HepG2 (cell line): ENCODE measurements around the gene PRKCZ. TPM values are rescaled to one million over a fixed set of nuclear protein-coding genes. Genes with fewer than 3 reads are reported as not detected.
A peak's percentile ranks its signal among the peaks of the same experiment; 100 is the strongest.

Source experiments
- ETV6 ChIP-seq: sonication (generic); formaldehyde crosslinking; conservative IDR thresholded peaks from 2 replicates; pipeline ENCODE4 v1.4.0; 2020; ENCODE audit warnings: missing genetic modification reagents
- HCFC1 ChIP-seq: fragments of 150-350 bp; IDR thresholded peaks from 2 replicates; pipeline ENCODE4 v1.6.1; 2014; ENCODE audit warnings: low read depth, low read length
- HIVEP1 ChIP-seq: sonication (generic); formaldehyde crosslinking; IDR thresholded peaks from 2 replicates; pipeline ENCODE4 v1.4.0; 2020; ENCODE audit warnings: mild to moderate bottlenecking, missing genetic modification reagents
- HNF4G ChIP-seq, 2 experiments: sonication (generic) in 1 of 2; formaldehyde crosslinking in 1 of 2; IDR thresholded peaks; 2 replicates each; pipeline versions ENCODE4 v1.4.0 to v1.6.1; 2011 to 2020; ENCODE audit warnings: borderline replicate concordance in 2 of 2, low read depth in 2 of 2, mild to moderate bottlenecking in 2 of 2, low read length in 1 of 2, missing genetic modification reagents in 1 of 2, moderate library complexity in 1 of 2
- JUND ChIP-seq: sonication (generic); formaldehyde crosslinking; IDR thresholded peaks from 2 replicates; pipeline ENCODE4 v1.8.0; 2022; ENCODE audit warnings: mild to moderate bottlenecking, missing genetic modification reagents
- KDM4B ChIP-seq: sonication (generic); formaldehyde crosslinking; IDR thresholded peaks from 2 replicates; pipeline ENCODE4 v1.4.0; 2020; ENCODE audit warnings: missing genetic modification reagents
- NFKB2 ChIP-seq: sonication (generic); formaldehyde crosslinking; IDR thresholded peaks from 2 replicates; pipeline ENCODE4 v1.4.0; 2020; ENCODE audit warnings: missing genetic modification reagents, borderline replicate concordance
- NRL ChIP-seq: sonication (generic); formaldehyde crosslinking; IDR thresholded peaks from 2 replicates; pipeline ENCODE4 v1.5.0; 2020; ENCODE audit warnings: missing genetic modification reagents, mild to moderate bottlenecking, moderate library complexity, borderline replicate concordance
- PHF20 ChIP-seq: sonication (generic); formaldehyde crosslinking; IDR thresholded peaks from 2 replicates; pipeline ENCODE4 v1.5.0; 2020; ENCODE audit warnings: mild to moderate bottlenecking, missing genetic modification reagents
- SMAD3 ChIP-seq: sonication (generic); formaldehyde crosslinking; IDR thresholded peaks from 2 replicates; pipeline ENCODE4 v1.4.0; 2020; ENCODE audit warnings: missing genetic modification reagents
- SP2 ChIP-seq: sonication (generic); formaldehyde crosslinking; IDR thresholded peaks from 2 replicates; pipeline ENCODE4 v1.5.1; 2020; ENCODE audit warnings: mild to moderate bottlenecking, missing genetic modification reagents
- STAG1 ChIP-seq: sonication (generic); formaldehyde crosslinking; IDR thresholded peaks from 2 replicates; pipeline ENCODE4 v1.4.0; 2020; ENCODE audit warnings: missing genetic modification reagents
- SYNCRIP ChIP-seq: fragments of 200-400 bp; formaldehyde crosslinking; IDR thresholded peaks from 2 replicates; pipeline ENCODE4 v1.6.1; 2018; ENCODE audit warnings: mild to moderate bottlenecking, low read depth, low read length; ENCODE audit not compliant: insufficient read depth
- ZNF383 ChIP-seq: sonication (generic); formaldehyde crosslinking; IDR thresholded peaks from 2 replicates; pipeline ENCODE4 v1.4.0; 2020; ENCODE audit warnings: missing genetic modification reagents, mild to moderate bottlenecking, borderline replicate concordance
- ZNF556 ChIP-seq: sonication (generic); formaldehyde crosslinking; IDR thresholded peaks from 2 replicates; pipeline ENCODE4 v1.4.0; 2020; ENCODE audit warnings: mild to moderate bottlenecking, missing genetic modification reagents, borderline replicate concordance
- ZNF644 ChIP-seq: IDR thresholded peaks from 2 replicates; pipeline ENCODE4 v1.6.1; 2016; ENCODE audit warnings: low read depth
- ZNF713 ChIP-seq: sonication (generic); formaldehyde crosslinking; IDR thresholded peaks from 2 replicates; pipeline ENCODE4 v1.4.0; 2020; ENCODE audit warnings: mild to moderate bottlenecking, missing genetic modification reagents
- ZNF749 ChIP-seq: sonication (generic); formaldehyde crosslinking; IDR thresholded peaks from 2 replicates; pipeline ENCODE4 v1.8.0; 2022; ENCODE audit warnings: mild to moderate bottlenecking, missing genetic modification reagents, moderate library complexity, borderline replicate concordance
- polyA plus RNA-seq, 8 experiments: library from polyadenylated mRNA; depleted of rRNA in 3 of 8; stranded (reverse) in 7 of 8; unstranded in 1 of 8; fragments of >200 nt; fragmentation: Illumina TruSeq in 4 of 8; extraction: Trizol in 4 of 8; gene quantifications; 2 replicates each; pipeline versions ENCODE4 v1.2.1 to v1.2.3, GENCODE V29; 2011 to 2016; ENCODE audit warnings: low read depth in 4 of 8, missing spikeins in 1 of 8, mixed read lengths in 1 of 8; ENCODE audit not compliant: insufficient read depth in 1 of 8
- total RNA-seq, 5 experiments: library from RNA; depleted of rRNA; stranded (reverse); fragments of >200 nt; fragmentation: Illumina TruSeq; extraction: Trizol; gene quantifications; 2 replicates each; pipeline ENCODE4 v1.2.3, GENCODE V29; 2016; ENCODE audit warnings: low read depth in 1 of 5
- TF ChIP-seq, protein P1 (sequence below): IDR thresholded peaks from 2 replicates; pipeline ENCODE4 v1.6.1; 2016; ENCODE audit warnings: missing compliant biosample characterization, missing genetic modification reagents, borderline replicate concordance
- TF ChIP-seq, protein P2 (sequence below): sonication (generic); formaldehyde crosslinking; IDR thresholded peaks from 2 replicates; pipeline ENCODE4 v1.4.0; 2020; ENCODE audit warnings: missing genetic modification reagents
- TF ChIP-seq, protein P3 (sequence below): sonication (generic); formaldehyde crosslinking; IDR thresholded peaks from 2 replicates; pipeline ENCODE4 v1.8.0; 2022; ENCODE audit warnings: mild to moderate bottlenecking, missing genetic modification reagents
- TF ChIP-seq, protein P4 (sequence below): sonication (generic); formaldehyde crosslinking; IDR thresholded peaks from 2 replicates; pipeline ENCODE4 v1.8.1; 2023; ENCODE audit warnings: mild to moderate bottlenecking, missing genetic modification reagents

PRKCZ gene
- total and polyA plus RNA-seq, 2 of the 13 experiments (the other 11 are each of a cell fraction or from before 2014, with no cell fraction given): 34.7 to 85.2 TPM

DNA sequence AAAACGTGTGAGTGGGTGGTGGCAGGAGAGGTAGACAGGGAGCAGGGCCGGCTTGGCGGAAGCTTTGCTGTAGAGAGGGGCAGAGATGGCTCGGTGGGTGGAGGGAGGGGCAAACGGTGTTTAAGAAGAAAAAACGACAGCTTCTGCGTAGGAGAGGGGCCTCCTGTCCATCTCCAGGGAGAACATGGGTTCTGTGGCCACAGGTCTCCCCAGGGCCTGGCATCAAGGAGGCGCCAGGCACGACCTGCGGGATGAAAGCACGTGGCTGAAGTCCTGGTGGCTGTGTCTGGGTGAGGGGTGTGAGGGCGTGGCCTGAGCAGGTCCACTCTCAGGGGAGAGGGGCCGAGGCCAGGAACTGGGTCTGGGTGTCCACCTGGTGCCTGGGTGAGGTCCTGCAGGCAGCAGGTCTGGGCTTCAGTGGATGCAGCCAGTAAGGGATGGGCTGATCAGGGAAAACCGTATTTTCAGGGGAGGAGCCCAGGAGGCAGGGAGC is 940 bp upstream of the PRKCZ start (continued):
- TF ChIP-seq ZNF556 (no peak), HNF4G (IDR thresholded peaks at IDR 0.05; ENCODE audit: borderline replicate concordance, low read depth, low read length) (no peak), HNF4G (CRISPR knock-in tag; IDR thresholded peaks at IDR 0.05; ENCODE audit: borderline replicate concordance, low read depth) (no peak; the same call in 1 of the 2 replicates), SMAD3 (peak; percentile 45; the same call in 1 of the 2 replicates), PHF20 (no peak), JUND (CRISPR knock-in tag) (no peak), KDM4B (CRISPR knock-in tag) (no peak), ZNF713 (no peak), ZNF383 (CRISPR knock-in tag) (no peak), SP2 (CRISPR knock-in tag) (no peak), NRL (CRISPR knock-in tag) (no peak), SYNCRIP (no peak), HCFC1 (no peak), STAG1 (CRISPR knock-in tag) (peak; percentile 65), NFKB2 (CRISPR knock-in tag) (peak; percentile 68; the same call in 1 of the 2 replicates), ZNF644 (CRISPR knock-in tag) (no peak), HIVEP1 (CRISPR knock-in tag) (no peak), ETV6 (CRISPR knock-in tag) (no peak), ZNF749 (CRISPR knock-in tag) (no peak)
- TF ChIP-seq, protein P1, sequence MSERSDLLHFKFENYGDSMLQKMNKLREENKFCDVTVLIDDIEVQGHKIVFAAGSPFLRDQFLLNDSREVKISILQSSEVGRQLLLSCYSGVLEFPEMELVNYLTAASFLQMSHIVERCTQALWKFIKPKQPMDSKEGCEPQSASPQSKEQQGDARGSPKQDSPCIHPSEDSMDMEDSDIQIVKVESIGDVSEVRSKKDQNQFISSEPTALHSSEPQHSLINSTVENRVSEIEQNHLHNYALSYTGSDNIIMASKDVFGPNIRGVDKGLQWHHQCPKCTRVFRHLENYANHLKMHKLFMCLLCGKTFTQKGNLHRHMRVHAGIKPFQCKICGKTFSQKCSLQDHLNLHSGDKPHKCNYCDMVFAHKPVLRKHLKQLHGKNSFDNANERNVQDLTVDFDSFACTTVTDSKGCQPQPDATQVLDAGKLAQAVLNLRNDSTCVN: 0 out of 2 replicates have a peak, but pooled peaks have one; percentile 28
- TF ChIP-seq, protein P2, sequence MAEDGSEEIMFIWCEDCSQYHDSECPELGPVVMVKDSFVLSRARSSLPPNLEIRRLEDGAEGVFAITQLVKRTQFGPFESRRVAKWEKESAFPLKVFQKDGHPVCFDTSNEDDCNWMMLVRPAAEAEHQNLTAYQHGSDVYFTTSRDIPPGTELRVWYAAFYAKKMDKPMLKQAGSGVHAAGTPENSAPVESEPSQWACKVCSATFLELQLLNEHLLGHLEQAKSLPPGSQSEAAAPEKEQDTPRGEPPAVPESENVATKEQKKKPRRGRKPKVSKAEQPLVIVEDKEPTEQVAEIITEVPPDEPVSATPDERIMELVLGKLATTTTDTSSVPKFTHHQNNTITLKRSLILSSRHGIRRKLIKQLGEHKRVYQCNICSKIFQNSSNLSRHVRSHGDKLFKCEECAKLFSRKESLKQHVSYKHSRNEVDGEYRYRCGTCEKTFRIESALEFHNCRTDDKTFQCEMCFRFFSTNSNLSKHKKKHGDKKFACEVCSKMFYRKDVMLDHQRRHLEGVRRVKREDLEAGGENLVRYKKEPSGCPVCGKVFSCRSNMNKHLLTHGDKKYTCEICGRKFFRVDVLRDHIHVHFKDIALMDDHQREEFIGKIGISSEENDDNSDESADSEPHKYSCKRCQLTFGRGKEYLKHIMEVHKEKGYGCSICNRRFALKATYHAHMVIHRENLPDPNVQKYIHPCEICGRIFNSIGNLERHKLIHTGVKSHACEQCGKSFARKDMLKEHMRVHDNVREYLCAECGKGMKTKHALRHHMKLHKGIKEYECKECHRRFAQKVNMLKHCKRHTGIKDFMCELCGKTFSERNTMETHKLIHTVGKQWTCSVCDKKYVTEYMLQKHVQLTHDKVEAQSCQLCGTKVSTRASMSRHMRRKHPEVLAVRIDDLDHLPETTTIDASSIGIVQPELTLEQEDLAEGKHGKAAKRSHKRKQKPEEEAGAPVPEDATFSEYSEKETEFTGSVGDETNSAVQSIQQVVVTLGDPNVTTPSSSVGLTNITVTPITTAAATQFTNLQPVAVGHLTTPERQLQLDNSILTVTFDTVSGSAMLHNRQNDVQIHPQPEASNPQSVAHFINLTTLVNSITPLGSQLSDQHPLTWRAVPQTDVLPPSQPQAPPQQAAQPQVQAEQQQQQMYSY (CRISPR knock-in tag): no peak
- TF ChIP-seq, protein P3, sequence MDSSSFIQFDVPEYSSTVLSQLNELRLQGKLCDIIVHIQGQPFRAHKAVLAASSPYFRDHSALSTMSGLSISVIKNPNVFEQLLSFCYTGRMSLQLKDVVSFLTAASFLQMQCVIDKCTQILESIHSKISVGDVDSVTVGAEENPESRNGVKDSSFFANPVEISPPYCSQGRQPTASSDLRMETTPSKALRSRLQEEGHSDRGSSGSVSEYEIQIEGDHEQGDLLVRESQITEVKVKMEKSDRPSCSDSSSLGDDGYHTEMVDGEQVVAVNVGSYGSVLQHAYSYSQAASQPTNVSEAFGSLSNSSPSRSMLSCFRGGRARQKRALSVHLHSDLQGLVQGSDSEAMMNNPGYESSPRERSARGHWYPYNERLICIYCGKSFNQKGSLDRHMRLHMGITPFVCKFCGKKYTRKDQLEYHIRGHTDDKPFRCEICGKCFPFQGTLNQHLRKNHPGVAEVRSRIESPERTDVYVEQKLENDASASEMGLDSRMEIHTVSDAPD (CRISPR knock-in tag): no peak
- TF ChIP-seq, protein P4, sequence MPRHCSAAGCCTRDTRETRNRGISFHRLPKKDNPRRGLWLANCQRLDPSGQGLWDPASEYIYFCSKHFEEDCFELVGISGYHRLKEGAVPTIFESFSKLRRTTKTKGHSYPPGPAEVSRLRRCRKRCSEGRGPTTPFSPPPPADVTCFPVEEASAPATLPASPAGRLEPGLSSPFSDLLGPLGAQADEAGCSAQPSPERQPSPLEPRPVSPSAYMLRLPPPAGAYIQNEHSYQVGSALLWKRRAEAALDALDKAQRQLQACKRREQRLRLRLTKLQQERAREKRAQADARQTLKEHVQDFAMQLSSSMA: no peak
